HG03039 (cell line): ENCODE data around the gene MGRN1.

ENCODE experiments used
- ATAC-seq: cut with Tn5 transposase; IDR thresholded peaks from one replicate; pipeline ENCODE4 v1.9.1; 2021; ENCODE audit warnings: mild to moderate bottlenecking, moderate library complexity; ENCODE audit not compliant: unreplicated experiment

The MGRN1 gene

DNA sequence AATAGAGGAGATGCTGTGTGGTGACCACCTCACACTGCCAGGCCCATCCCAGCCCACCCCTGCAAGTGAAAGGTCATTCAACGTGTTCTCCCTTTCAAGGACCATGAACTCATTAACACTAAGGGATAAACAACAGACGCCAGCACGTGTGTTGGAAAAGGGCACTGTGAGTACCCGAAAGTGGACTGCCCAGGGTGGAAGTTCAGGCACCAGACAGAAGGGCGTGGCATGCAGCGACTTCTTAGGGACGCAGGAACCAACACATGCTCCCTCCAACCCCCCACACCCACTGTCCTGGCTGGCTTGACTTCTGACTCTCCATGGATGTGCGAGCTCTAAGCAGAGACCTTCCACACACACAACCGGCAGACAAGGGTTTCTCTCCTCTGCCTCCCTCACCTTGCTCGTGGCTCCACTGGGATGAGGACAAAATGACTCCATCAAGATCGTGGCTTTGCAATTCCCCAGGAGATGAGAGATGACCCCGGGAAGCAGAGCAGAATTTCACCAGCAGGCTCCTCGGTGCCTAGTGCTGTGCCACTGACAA, 20.9 kb upstream of the MGRN1 start:
- no peak for ATAC-seq

DNA sequence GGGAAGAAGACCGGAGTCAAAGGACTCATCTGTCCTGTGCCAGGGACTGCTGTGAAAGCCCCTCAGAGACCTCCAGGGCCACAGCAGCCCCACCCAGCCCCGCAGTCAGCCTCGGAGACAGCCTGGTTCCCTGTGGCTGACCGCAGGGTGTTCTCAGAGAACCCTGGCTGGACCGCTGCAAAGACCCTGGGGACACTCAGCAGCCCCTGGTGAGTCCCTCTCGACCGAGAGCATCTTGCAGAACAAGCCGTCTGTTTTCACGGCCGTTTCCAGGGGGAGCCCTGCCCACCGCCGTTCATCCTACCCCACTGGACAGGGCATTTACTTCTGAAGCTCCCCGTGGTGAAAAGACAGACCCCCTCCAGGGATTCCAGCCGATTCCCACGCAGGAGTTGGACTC, 20.2 kb upstream of the MGRN1 start:
- no peak for ATAC-seq

DNA sequence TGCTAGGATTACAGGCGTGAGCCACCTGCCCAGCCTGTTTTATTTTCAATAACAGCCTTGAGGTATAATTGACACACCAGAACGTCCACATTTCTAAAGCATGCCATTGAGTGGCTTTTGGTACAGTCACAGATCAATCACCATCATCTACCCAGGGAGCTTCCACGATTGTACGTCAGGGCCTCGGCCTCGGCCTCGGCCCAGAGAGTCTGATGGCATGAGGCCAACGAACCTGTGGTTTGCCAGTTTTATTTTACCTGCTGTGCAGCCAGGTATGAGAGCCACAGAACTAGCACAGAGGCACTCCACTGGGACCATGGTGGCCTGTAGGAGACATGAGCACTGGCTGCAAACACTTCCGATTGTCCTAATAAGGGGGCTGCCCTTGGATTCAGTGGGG, 18.3 kb upstream of the MGRN1 start:
- ATAC-seq = no peak

DNA sequence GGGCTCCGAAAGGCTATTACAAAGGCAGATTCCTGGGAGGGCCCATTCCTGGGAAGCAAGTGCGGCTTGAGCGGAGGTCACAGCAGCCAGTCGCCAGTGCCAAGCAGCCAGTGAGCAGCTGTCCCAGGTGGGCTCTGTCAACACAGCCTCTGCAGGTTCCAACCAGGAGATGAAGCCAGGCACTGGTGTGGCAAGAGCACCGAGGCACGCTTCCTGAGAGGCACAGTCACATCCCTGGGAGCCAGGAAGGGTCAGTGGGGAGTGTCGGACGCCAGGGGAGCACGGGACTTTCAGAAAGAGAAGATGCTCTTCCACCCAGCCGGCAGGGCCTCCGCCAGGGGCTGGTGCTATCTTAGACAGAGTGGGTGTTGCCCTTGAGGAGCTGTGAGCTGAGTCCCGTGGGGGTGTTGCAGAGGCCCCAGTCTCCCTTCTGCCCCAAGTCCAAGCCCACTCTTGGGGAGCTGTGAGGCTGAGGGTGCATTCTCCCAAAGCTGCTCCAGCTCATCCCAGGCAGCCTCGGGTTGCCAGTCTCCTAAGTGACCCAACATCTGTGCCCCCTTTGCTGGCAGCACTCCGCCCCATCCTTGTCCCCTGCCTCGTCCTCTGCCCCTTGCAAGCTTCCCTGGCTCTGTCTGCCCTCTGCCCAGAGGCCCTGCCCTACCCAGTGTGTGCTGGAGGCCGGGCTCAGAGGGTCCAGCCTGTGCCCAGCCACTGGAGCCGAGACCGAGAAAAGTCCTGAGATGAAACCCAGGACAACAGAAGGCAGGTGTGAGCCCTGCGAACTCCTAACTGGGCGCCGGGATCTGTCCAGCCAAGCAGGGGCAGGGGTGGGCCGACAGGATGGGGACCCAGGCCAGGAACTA, 16.6 kb upstream of the MGRN1 start:
- no peak for ATAC-seq

DNA sequence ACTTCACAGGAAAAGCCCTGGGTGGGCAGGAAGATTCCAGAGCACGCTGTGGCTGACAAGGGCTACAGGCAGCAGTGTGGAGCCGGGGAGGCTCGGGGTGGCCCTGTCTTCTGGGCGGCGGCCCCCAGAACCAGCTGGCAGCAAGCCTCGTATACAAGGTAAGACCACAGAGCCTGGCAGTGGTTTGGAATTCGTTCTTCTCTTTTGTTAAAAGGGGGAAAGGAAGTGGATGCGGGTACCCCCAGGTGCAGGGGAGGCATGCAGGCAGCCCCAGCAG, 16.0 kb upstream of the MGRN1 start:
- ATAC-seq = no peak

DNA sequence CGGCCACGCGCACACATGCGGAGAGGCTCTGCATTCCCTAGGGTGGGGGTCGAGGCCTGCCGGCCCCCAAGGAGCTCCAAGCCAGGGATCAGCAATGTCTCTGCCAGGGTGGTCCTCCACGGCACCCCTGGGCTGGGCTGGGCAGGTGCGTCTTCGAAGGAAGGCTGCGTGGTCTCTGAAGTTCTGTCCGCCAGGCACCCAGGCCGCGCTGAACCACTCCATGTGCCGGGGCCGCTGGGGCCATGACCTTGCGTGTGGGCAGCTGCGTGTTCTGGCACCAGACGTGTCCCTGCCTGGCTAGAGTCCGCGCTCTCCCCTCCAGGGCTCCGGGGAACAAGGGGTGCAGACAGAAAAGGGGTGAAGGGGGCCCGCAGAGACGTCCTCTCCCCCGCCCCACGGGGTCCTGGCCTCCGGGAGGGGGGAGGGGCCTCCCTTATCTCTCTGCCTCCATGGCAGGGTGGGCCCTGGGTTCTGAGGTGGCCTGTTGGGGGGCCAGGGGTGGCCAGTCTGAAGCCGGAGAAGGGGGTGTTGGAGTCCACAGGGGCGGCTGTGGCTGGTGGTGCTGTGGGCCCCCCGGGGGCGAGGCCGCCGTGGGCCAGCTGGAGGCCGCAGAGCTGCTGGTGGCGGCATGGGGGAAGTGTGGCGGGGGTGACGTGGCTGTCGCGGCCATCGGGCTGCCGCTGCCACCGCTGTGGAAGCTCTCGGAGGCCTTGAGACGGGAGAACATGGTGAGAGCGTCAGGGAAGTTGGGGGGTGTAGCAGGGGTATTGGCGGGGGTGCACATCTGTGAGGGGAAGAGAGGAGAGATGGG, 15.2 kb upstream of the MGRN1 start:
- ATAC-seq = no peak

DNA sequence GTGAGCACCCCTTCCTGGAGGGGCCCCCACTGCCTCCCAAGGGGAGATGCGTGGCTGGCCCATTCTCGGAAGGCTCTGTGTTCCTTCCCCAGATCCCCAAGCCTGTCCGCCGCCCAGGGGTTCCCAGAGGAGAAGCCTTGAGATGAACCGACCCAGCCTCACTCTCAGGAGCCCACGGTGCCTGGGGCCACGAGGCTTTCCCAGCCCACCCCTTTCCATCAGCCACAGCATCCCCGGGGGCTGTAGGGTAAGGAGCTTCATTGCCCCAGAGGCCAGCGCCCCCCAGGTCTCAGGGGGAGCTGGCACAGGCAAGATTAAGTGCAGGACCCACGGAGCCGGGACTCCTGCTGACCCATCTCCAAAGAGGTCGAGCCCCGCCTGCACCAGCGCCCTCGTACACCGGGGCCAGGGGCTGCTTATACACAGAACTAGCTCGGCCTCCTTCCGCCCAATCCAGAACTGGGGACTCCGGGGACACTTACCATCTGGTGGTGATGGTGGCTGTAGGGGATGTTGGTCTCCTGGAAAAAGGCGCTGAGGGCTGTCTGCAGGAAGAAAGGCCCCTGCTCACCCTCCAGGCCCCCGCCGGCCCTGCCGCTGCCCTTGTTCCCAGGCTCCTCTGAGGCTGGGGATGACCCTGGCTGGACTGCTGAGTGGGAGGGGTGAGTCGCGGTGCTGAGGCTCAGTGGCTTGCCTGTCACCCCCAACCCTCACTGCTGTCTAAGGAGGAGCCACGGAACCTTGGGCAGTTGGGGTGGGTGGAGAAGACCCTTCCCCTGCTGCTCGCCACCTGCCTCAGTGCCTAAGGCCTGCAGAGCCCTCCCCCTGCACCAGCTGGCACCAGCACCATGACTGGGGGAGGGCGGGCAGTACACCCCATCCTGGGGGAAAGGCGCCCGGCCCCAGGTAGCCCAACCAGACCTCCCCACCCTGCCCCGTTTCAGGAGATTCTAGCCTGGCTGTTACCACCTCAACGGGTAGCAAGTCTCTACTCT, 14.3 kb upstream of the MGRN1 start:
- no peak for ATAC-seq

DNA sequence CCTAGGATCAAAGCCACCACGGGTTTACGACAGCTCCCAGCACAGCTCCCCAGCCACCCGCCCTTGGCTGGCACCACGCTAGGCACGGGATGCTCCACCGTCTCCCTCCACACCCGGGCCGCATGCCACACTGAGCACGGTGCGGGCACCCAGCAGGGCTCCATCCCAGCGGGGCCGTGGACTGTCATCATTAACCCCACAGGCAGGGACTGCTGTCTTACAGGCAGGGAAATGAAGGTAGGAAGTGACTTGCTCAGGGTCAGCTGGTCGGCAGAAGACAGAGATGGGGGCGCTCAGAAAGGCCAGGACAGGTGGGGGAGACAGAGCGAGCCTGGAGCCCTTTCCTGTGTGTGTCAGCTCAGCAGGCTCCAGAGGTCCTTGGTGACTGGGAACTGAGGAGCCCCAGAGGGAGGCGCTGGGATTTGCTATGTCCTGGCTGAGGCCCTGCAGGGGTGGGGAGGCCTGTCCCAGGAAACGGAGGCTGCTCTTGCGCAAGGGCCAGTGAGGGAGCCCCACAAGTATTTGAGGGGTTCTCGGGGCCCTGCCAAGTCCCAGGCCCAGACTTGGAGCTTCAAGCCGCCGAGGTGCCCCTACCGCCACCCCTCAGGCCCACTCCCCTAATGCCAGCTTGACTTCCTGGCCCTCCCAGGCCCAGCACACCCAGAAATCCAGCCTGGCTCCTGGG, 13.1 kb upstream of the MGRN1 start:
- no peak for ATAC-seq

DNA sequence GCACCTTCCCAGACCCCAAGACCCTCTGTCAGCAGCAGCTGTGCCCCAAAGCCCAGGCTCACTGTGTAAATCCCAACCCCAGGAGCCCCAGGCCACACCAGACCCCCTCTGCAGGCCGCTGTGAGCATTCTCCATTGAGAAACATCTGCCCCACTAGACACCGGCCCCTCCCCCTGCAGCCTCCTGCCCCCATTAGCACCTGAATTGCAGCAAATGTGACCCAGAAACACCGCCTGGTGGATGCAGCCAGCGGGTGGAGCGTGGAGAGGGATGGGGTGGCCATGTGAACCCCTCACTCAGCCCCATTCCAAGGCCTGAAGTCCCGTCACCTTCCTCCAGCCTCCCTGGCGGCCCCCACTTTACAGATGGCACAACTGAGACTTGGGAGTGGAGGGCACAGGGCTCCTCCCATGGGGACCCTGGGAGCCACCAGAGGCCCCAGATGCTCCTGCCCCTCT, 12.1 kb upstream of the MGRN1 start:
- ATAC-seq = no peak

DNA sequence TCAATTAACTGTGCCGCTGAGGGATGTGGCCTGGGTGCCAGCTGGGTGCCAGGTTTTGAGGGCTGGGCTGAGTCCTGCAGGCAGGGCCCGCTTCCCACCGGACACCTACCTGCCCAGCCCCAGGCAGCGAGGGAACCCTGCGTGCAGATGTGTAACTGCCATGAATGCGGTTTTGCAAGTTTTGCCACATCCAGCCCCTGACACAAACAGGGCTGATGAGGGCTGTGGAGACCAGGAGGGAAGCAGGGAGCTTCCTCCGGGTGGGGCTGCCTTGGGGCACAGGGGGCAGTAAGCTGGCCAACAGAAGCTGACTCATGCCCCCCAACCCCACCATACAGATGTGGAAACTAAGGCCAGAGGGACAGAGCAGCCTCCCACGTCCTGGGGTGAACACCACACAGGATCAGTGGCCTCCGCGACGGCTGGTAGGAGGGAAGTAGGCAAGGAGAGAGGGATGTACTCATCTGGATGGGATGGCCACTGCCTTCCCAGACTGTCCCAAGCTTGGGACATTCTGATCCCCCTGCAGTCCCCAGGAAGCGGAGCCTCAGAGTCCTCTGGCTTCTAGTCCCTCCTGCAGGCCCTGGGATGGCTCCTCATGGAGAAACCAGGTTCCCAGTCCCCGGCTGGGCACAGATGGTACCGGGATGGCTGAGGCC, 11.5 kb upstream of the MGRN1 start:
- no peak for ATAC-seq

DNA sequence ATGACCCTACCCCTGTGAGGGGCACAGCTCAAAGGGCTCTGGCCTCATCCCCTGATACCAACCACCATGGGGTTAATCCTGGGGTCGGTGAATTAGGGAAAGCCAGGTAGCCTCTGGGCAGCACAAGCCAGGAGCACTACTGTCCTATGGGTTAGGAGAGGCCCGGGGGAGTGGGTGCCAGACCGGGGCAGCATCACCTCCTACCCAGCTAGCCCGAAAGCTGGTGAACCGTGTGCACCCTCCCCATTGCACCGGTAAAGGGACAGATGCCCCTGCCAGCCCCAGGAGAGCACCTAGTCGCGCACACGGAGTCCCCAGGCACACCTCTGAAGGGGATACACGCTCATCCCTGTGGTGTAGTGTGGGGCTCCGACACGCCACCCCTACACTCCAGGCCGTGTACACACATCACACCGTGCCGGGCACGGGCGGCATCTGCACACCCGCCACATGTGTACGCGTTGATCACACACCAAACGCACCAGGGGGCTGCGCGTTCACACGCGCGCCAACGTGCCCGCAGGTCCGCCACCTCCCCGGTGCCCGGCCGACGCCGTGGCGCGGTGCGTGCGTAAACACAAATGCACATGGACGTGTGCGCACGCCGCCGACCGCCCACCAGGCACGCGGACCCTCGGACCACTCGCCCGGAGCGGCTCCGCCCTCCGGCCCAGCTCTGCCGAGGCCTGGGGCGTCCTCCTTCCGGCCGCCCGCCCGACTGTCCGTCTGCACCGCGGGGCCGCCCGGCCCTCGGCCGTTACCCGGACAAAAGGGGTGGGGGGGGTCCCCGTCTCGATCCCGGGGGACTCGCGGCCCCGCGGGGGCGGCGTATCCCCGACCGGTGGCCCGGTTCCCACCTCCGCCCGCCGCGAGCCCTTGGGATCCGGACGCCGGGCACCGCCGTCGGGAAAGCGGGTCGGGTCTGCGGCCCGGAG, 10.7 kb upstream of the MGRN1 start:
- ATAC-seq = no peak

DNA sequence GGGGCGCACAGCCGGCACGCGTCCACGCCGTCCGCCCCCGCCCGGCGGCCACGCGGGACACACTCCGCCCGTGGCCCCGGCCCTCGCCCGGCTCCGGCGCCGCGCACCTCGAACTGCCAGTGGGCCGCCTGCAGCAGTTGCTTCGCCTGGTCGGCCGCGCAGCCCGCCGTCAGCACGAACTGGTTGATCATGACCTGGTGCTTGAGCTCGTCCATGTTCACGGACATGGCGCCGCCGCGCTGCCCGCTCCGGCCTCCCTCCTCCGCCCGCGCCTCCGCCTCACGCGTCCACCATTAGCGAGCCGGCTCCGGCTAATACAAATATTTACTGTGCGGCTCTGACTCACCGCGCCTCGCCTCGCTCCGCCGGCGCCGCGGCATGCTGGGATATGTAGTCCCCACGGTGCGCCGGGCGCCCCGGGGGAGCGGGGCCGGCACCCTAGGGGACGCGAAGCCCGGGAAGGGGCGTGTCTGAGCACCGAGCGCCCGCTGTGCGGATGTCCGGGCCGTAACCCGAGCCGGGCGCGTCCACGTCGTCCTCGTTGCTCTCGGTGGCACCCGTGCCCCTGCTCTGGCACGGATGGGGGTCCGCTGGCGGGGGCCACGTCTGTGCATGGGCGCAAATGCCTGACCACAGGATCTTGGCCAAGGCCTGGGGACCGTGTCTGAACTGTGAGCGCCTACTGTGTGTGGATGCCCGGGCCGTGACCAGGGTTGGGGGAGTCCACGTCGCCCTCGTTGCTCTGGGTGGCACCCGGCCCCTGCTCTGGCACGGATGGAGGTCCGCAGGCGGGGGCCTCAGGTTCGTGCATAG, 9.8 kb upstream of the MGRN1 start, which contains the start of gene UBALD1:
Gene UBALD1 (minus strand): TSS at position 318 of the 813 bp plus-strand sequence. CDS start 91 bp downstream, at position 227.
- peak; percentile 46 for ATAC-seq

DNA sequence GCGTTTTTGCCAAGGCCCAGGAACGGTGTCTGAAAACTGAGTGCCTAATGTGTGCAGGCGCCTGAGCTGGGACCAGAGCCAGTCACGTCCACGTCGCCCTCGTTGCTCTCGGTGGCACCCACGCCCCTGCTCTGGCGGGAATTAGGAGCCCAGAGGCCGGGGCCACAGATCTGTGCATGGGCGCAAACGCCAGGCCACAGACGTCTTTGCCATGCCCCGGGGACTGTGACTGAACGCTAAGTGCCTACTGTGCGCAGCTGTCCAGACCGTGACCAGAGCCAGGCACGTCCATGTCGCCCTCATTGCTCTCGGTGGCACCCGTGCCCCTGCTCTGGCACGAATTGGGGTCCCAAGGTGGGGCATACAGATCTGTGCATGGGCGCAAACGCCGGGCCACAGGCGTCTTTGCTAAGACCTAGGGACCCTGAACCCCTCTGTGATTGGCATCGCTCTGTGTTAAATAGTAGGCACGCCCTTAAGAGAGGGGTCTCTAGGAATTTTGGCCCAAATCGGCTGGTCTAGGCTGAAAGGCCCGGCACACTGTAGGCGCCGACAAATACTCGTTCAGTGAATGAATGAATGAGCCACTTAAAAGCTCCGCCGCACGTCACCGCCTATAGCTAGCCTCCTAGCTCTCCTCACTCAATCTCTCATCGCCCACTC, 9.1 kb upstream of the MGRN1 start:
- no peak for ATAC-seq

DNA sequence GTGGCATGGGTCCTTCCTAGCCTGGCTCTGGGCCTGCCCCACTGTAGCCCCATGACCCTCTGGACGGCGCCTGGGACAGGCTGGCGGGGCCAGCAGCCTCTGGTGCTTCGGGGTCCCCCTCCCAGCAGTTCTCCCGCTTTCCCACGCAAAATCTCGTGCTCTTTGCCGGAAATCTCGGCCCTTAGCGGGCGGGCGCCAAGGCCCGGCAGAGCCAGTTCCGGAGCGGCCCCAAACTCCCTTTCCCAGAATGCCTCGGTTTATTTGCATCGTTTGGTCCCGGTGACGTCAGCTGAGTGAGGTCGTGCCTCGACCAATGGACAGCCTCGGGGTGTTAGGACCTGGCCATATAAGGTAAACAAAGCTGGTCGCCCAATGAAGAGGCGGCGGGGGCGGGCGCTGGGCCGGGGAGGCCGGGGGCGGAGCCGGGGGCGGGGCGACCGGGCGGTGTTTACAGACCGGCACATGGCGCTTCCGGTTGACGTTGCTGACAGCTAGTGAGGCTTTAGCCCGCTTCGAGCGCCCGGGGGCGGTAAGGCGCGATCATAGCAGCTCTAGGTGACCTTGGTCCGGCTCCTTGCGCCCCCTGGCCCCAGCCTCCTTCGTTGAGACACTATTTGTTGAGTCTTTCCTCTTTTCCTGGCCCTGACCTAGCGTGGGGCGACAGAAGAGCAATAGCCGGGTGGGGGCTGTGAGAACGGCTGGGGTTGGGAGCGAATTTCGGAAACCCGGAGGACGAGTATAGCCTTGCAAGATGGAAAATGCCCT, 8.4 kb upstream of the MGRN1 start:
- ATAC-seq = peak; percentile 64

DNA sequence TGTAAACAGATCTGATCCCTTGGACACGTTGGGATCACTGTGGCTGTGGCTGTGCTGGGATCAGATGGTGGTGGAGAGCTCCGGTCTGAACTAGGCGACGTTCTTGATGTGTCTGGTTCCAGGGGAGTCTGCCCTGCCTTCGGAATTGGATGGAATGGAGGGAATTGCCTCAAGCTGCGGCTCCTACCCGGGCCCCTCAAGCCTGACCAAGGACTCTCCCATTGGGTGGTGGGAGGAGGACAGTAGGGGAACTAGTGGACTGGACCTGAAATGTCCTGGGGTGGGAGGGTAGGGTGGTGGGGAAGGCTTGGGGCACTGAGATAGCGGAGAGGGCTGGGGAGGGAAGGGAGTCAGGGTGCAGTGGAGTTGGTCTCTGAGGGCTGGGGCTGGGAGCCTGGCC, 6.7 kb upstream of the MGRN1 start:
- no peak for ATAC-seq

DNA sequence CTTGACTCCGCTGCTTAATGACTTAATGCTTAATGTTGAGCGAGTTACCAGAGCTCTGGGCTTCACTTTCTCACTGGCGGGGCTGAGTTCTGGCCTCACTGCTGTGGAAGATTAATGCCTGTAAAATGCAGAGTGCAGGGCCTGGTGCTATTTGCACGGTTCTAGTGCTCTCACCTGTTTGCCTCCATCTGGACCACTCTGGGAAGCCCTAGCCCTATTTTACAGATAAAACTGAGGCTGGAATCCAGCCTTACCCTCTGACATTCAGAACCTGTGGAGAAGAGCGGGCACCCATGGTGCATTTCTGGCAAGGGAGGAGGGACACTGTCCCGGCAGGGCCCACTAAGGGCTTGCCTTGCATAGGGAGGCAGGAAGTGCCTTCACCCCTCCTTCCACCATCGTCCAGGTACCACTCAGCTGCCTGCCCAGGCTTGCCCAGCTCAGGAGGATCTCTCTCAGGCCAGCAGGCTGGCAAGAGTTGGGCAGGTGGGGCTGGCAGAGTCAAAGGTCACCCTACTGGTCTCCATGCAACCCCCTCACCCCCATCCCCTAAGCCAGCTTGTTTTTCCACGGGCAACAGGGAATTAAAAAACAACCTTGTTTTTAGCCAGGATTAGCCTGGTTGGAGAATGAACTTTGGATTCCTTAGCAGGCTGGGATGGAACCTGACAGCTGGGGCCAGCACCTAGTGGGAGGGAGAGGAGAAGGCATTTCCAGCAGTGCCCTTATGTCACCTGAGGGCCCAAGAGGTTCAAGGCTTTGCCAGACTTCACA, 5.8 kb upstream of the MGRN1 start:
- no peak for ATAC-seq
